GM10248 (cell line): Measurements from ENCODE around the gene FTCD.

Source experiments
- CTCF ChIA-PET: fragments of 300-600 bp; sonication (Branson Sonifier 250); formaldehyde crosslinking; extraction: SDS; loops from one replicate; lab custom pipeline; 2021; ENCODE audit warnings: antibody characterized with exemption; lab: Yijun Ruan, JAX
- POLR2A ChIA-PET: fragments of 350-650 bp; sonication (Branson Sonifier 250); formaldehyde crosslinking; extraction: SDS; loops from one replicate; lab custom pipeline; 2020; ENCODE audit warnings: antibody characterized with exemption; lab: Yijun Ruan, JAX
- DNase-seq: peaks from one replicate; pipeline ENCODE4 v3.0.0; 2012; ENCODE audit errors: extremely low spot score
- TF ChIP-seq, protein P1 (sequence below): IDR thresholded peaks from 2 replicates; pipeline ENCODE4 v1.5.1; 2012; ENCODE audit warnings: mild to moderate bottlenecking, low read depth; ENCODE audit errors: extremely low read depth, missing control alignments, control extremely low read depth

FTCD gene

DNA sequence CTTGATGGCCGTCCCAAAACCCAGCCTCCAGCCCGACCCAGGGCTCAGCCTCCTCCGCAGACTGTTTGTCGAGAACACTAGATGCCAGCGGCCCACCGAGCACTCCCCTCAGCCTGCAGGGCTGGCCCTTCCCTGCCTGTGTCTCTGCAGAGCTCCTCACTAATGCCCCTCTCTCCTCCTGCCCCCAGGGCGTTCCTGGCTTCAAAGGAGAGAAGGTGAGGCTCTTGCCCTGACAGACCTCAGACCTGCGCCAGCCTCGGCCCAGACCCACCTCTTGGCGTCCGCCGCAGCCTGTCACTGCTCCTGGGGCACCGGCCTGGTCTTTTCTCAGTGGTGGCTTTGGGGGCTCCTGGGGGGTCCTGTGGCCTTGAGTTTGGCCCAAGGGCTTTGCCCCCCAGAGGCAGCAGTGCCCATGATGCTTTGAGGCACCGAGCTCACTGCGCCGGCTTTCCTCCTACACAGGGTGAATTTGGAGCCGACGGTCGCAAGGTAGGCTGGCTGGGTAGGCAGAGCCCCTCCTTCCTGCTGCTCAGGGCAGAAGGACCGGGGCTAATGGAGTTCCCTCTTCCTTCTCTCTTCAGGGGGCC lies 39.1 kb downstream of the FTCD start:
- TF ChIP-seq, protein P1, sequence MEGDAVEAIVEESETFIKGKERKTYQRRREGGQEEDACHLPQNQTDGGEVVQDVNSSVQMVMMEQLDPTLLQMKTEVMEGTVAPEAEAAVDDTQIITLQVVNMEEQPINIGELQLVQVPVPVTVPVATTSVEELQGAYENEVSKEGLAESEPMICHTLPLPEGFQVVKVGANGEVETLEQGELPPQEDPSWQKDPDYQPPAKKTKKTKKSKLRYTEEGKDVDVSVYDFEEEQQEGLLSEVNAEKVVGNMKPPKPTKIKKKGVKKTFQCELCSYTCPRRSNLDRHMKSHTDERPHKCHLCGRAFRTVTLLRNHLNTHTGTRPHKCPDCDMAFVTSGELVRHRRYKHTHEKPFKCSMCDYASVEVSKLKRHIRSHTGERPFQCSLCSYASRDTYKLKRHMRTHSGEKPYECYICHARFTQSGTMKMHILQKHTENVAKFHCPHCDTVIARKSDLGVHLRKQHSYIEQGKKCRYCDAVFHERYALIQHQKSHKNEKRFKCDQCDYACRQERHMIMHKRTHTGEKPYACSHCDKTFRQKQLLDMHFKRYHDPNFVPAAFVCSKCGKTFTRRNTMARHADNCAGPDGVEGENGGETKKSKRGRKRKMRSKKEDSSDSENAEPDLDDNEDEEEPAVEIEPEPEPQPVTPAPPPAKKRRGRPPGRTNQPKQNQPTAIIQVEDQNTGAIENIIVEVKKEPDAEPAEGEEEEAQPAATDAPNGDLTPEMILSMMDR, result no peak
- POLR2A ChIA-PET, result no interaction called here
- CTCF ChIA-PET, result no interaction called here
- no peak for DNase-seq

DNA sequence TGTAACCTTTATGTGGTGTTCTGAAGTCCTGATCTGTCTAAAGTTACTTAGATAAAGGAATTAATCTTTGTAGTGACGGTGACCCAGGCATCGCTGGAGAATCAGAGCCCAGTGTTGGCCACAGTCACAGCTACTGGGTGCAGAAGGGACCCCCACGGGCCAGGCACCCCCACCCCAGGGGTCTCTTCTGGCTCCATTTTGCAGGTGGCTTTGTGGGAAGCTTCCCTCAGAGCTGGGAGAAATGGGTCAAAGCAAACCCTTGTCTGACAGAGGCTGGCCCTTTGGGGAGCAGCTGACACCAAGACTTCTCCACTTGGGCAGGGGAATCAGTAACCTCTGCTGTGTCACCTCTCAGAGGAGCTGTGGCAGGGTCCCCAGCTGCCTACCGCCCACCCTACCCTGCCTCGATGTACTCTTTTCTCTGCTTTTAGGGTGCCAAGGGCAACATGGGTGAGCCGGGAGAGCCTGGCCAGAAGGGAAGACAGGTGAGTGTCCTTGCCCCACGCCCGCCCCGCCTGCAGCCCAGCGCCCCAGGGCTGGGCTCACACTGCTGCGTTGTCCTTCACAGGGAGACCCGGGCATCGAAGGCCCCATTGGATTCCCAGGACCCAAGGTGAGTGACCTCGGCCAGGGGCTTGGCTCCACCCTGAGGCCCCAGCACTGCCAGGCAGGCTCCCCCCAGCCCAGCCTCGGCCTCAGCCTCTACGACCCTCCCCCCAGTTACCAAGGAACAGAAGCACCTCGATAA lies 39.8 kb downstream of the FTCD start:
- DNase-seq, result no peak
- ChIA-PET CTCF (no interaction called here), POLR2A (no interaction called here)
- TF ChIP-seq, protein P1, result no peak

DNA sequence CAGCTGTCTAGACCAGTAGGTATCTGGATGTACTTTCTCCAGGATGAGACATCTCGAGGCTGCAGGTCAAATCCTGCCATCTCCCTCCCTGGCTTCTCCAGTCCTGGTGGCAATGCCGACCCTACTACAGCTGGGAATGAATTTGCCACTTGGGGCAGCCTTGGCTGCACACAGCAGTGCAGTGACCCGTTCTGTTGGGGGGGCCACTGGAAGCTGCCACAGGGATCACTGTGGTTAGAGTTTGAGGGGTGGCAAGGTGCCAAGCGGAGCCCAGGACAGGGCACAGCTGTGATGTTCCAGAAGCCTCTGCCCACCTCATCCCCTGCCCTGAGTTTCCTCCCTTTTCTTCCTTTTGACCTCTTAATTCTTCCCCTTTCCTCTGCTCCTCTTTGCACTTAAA lies 40.4 kb downstream of the FTCD start:
- CTCF ChIA-PET, result no interaction called here

DNA sequence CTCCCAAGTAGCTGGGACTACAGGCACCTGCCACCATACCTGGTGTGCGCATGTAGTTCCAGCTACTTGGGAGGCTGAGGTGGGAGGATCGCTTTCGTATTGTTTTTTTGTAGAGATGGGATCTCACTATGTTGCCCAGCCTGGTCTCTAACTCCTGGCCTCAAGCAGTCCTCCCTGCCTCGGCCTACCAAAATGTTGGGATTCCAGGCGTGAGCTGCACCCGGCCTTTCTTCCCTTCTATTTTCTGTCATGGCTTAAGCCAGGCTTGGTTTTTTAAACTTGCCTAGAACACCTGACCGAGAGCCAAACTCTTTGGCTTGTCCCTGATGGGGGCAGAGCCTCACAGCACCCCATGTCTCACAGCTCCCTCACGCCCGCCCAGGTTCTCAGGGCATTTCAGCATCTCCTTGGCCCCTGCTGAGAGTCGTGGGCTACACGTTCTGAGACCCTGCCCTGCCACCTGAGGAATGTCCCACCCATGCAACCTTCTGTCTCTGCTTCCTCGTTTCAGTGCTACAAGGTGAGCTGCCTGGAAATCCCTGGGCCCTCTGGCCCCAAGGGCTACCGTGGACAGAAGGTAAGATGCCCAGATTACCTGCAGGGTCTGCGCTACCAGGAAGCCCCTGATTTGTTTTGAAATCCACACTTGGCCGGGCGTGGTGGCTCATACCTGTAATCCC lies 41.7 kb downstream of the FTCD start:
- TF ChIP-seq, protein P1, result no peak
- ChIA-PET CTCF (no interaction called here), POLR2A (no interaction called here)
- DNase-seq, result no peak

More for the DNA sequence above, 40.4 kb downstream of the FTCD start:
- TF ChIP-seq, protein P1, result no peak
- DNase-seq, result no peak
- POLR2A ChIA-PET, result no interaction called here

DNA sequence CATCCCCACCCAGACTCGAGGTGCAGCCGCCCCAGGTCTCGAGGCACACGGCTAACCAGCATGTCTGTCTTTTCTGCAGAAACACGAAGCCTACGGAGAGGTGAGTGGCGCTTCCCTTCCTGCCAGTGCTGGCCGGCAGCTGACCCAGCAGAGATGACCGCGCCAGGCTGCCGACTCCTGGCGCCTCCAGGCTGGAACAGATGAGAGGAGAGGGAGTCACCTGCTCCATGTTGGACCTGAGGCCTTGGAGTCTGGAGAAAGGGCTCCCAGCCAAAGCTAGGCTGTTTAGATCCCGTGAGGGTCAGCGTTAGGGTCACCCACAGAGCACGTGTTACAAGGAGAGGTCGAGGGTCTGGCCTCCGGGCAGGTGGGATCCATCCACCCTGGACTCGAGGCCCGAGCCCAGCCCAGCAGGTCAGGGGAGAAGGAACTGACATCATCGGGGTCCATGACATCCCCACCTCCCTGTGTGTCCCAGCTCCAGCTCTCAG lies 42.6 kb downstream of the FTCD start:
- no peak for DNase-seq
- TF ChIP-seq, protein P1, result no peak
- ChIA-PET POLR2A (no interaction called here), CTCF (no interaction called here)

DNA sequence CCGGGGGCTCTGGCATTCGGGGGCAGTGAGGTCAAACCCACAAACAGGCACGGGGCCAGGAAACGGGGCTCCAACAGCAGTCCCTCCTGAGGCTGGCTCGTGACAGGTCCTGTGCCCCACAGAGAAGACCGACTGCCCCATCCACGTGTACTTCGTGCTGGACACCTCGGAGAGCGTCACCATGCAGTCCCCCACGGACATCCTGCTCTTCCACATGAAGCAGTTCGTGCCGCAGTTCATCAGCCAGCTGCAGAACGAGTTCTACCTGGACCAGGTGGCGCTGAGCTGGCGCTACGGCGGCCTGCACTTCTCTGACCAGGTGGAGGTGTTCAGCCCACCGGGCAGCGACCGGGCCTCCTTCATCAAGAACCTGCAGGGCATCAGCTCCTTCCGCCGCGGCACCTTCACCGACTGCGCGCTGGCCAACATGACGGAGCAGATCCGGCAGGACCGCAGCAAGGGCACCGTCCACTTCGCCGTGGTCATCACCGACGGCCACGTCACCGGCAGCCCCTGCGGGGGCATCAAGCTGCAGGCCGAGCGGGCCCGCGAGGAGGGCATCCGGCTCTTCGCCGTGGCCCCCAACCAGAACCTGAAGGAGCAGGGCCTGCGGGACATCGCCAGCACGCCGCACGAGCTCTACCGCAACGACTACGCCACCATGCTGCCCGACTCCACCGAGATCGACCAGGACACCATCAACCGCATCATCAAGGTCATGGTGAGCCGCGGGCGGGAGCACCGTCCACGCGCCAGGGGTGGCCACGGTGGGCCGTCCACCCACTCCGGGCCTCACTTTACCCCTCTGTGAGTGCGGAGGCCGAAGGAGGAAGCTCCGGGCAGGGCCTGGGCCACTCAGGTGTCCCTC lies 43.3 kb downstream of the FTCD start:
- no peak for DNase-seq
- TF ChIP-seq, protein P1, result no peak
- POLR2A ChIA-PET, result no interaction called here
- CTCF ChIA-PET, result no interaction called here
